Measurements from ENCODE around the gene MAP3K15. TPM values are rescaled to one million over a fixed set of nuclear protein-coding genes. Genes with fewer than 3 reads are reported as not detected.
A peak's percentile ranks its signal among the peaks of the same experiment; 100 is the strongest.

MAP3K15 gene
- total RNA-seq, 2 experiments from 2014 or later = 0.14 TPM; not detected in 1

- POLR2A ChIA-PET = no interaction called here
- Mint-ChIP-seq H3K4me1 (ENCODE audit: low read depth) (peaks cover 3% of the 10 kb centered on the region), H3K9me3 (no peaks in the 10 kb centered on the region), H3K27ac (peak overlapping the region; percentile 57), H3K27me3 (no peaks in the 10 kb centered on the region), H3K36me3 (ENCODE audit: low read depth) (peaks cover 22% of the 10 kb centered on the region), H3K4me3 (no peak overlapping the region)
- DNase-seq (no peak), ATAC-seq (ENCODE audit: poor library complexity) (no peak)
- no peaks in the 10 kb centered on the region for H3K27me3 ChIP-seq (ENCODE audit: control insufficient read depth in 1 of 2, insufficient read depth in 2 of 2, low read length in 2 of 2)
- H3K4me3 ChIP-seq (ENCODE audit: low read length) = no peak overlapping the region
- H3K27ac ChIP-seq (ENCODE audit: low read depth in 1 of 2, low read length in 2 of 2) = no peak overlapping the region
- TF ChIP-seq, protein P1, sequence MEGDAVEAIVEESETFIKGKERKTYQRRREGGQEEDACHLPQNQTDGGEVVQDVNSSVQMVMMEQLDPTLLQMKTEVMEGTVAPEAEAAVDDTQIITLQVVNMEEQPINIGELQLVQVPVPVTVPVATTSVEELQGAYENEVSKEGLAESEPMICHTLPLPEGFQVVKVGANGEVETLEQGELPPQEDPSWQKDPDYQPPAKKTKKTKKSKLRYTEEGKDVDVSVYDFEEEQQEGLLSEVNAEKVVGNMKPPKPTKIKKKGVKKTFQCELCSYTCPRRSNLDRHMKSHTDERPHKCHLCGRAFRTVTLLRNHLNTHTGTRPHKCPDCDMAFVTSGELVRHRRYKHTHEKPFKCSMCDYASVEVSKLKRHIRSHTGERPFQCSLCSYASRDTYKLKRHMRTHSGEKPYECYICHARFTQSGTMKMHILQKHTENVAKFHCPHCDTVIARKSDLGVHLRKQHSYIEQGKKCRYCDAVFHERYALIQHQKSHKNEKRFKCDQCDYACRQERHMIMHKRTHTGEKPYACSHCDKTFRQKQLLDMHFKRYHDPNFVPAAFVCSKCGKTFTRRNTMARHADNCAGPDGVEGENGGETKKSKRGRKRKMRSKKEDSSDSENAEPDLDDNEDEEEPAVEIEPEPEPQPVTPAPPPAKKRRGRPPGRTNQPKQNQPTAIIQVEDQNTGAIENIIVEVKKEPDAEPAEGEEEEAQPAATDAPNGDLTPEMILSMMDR (IDR thresholded peaks at IDR 0.05) = no peak
- no peaks in the 10 kb centered on the region for H3K9me3 ChIP-seq (ENCODE audit: control insufficient read depth in 1 of 2, insufficient read depth in 1 of 2, low read length in 2 of 2)
- intact Hi-C loops (cut with DNase I, micrococcal nuclease) = no loop called here
- H3K36me3 ChIP-seq (ENCODE audit: insufficient read depth, low read length) = peaks cover 26% of the 10 kb centered on the region
- CTCF ChIA-PET = no interaction called here
- H3K4me1 ChIP-seq (ENCODE audit: insufficient read depth, low read length) = peaks cover 3% of the 10 kb centered on the region
These were observed 42.5 kb upstream of the MAP3K15 start for GRCh38 chrX:19557822-19558221.

- no peak overlapping the region for H3K4me3 Mint-ChIP-seq
- intact Hi-C loops (cut with DNase I, micrococcal nuclease) = no loop called here
- ATAC-seq (ENCODE audit: poor library complexity) = no peak
- no peaks in the 10 kb centered on the region for H3K27me3 Mint-ChIP-seq
- Histone ChIP-seq H3K4me1 (ENCODE audit: insufficient read depth, low read length) (peaks cover 3% of the 10 kb centered on the region), H3K36me3 (ENCODE audit: insufficient read depth, low read length) (peaks cover 21% of the 10 kb centered on the region), H3K4me3 (ENCODE audit: low read length) (no peak overlapping the region), H3K27me3 (ENCODE audit: control insufficient read depth in 1 of 2, insufficient read depth in 2 of 2, low read length in 2 of 2) (no peaks in the 10 kb centered on the region), H3K9me3 (ENCODE audit: control insufficient read depth in 1 of 2, insufficient read depth in 1 of 2, low read length in 2 of 2) (no peaks in the 10 kb centered on the region), H3K27ac (ENCODE audit: low read depth in 1 of 2, low read length in 2 of 2) (no peak overlapping the region)
- H3K36me3 Mint-ChIP-seq (ENCODE audit: low read depth) = peaks cover 25% of the 10 kb centered on the region
- ChIA-PET CTCF (no interaction called here), POLR2A (no interaction called here)
- TF ChIP-seq, protein P1 (IDR thresholded peaks at IDR 0.05) = no peak
- H3K27ac Mint-ChIP-seq = peak overlapping the region; percentile 75
- peaks cover 3% of the 10 kb centered on the region for H3K4me1 Mint-ChIP-seq (ENCODE audit: low read depth)
- H3K9me3 Mint-ChIP-seq = no peaks in the 10 kb centered on the region
- DNase-seq = no peak
These were observed 40.9 kb upstream of the MAP3K15 start for GRCh38 chrX:19556202-19556601.

DNA sequence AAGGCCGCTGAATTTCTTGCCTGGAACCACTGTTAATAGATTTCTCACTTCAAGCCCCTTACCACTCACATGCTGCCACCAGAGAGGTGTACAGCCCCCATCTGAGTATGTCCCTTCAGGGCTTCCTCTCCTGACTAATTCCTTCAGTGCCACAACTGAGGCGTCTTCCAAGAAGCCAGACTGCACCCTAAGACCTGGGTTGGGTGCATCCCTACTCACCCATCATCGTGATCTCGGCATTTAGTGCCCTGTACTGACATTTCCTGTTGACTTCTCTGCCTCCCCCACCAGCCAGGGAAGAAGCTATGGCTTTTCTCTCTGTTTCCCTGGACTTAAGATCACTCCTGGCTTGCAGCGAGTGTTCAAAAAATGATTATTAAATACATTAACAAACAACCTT lies 40.4 kb upstream of the MAP3K15 start:
- TF ChIP-seq, protein P1 (IDR thresholded peaks at IDR 0.05) = no peak
- Mint-ChIP-seq H3K27me3 (no peaks in the 10 kb centered on the region), H3K27ac (peak overlapping the region; percentile 75), H3K36me3 (ENCODE audit: low read depth) (peaks cover 28% of the 10 kb centered on the region), H3K9me3 (no peaks in the 10 kb centered on the region), H3K4me1 (ENCODE audit: low read depth) (peaks cover 3% of the 10 kb centered on the region), H3K4me3 (no peak overlapping the region)
- no peak overlapping the region for H3K4me3 ChIP-seq (ENCODE audit: low read length)
- DNase-seq = no peak
- H3K27ac ChIP-seq (ENCODE audit: low read depth in 1 of 2, low read length in 2 of 2) = no peak overlapping the region
- no peak for ATAC-seq (ENCODE audit: poor library complexity)
- ChIA-PET CTCF (no interaction called here), POLR2A (no interaction called here)
- H3K27me3 ChIP-seq (ENCODE audit: control insufficient read depth in 1 of 2, insufficient read depth in 2 of 2, low read length in 2 of 2) = no peaks in the 10 kb centered on the region
- H3K4me1 ChIP-seq (ENCODE audit: insufficient read depth, low read length) = peaks cover 3% of the 10 kb centered on the region
- no peaks in the 10 kb centered on the region for H3K9me3 ChIP-seq (ENCODE audit: control insufficient read depth in 1 of 2, insufficient read depth in 1 of 2, low read length in 2 of 2)
- peaks cover 24% of the 10 kb centered on the region for H3K36me3 ChIP-seq (ENCODE audit: insufficient read depth, low read length)
- intact Hi-C loops (cut with DNase I, micrococcal nuclease) = no loop called here
